Memory B cell (primary cell): ENCODE measurements around the gene CD209.
"Not testable (repeated sequence)": the region's sequence is repeated elsewhere in the genome, so short reads cannot be mapped to it uniquely, and the experiment has no call there.

ENCODE experiments used
- ATAC-seq: fragments of 150-1000 bp; cut with Tn5 transposase; 2 replicates; pipeline ENCODE4 v1.10.0; 2021; ENCODE audit warnings: low read depth, mild to moderate bottlenecking, moderate library complexity
- DNase-seq, 2 donors: peaks; one replicate each; pipeline ENCODE4 v3.0.0; 2022; ENCODE audit warnings: low spot score in 2 of 2
- H3K27ac Mint-ChIP-seq: one replicate; pipeline ENCODE4 v1.8.0; 2022; ENCODE audit warnings: mild to moderate bottlenecking, moderate library complexity, mixed read lengths
- H3K27me3 Mint-ChIP-seq: one replicate; pipeline ENCODE4 v1.8.0; 2022; ENCODE audit warnings: mixed read lengths
- H3K36me3 Mint-ChIP-seq: one replicate; pipeline ENCODE4 v1.8.0; 2022; ENCODE audit warnings: mild to moderate bottlenecking, mixed read lengths
- H3K4me1 Mint-ChIP-seq: one replicate; pipeline ENCODE4 v1.8.0; 2022; ENCODE audit warnings: mixed read lengths
- H3K4me3 Mint-ChIP-seq: one replicate; pipeline ENCODE4 v1.8.0; 2022; ENCODE audit warnings: mild to moderate bottlenecking, moderate library complexity, mixed read lengths
- H3K9me3 Mint-ChIP-seq: one replicate; pipeline ENCODE4 v1.8.0; 2022; ENCODE audit warnings: mixed read lengths

The CD209 gene

DNA sequence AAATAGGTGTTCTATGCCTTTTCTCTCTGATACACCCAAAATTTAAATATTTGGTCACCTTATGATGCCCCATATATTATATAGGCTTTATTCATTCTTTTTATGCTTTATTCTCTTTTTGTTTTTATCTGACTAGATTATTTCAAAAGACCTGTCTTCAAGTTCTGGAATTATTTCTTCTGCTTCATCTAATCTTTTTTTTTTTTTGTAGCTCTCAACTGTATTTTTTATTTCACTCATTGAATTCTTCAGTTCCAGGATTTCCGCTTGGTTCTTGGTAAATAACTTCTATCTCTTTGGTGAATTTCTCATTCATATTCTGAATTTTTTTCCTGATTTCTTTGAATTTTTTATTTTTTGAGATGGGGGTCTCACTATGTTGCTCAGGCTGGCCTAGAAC, 11.8 kb upstream of the CD209 start:
- H3K4me3 Mint-ChIP-seq: no peak overlapping the region
- DNase-seq (no peak), ATAC-seq (no peak)
- H3K27me3 Mint-ChIP-seq: peaks cover 12% of the 10 kb centered on the region
- peaks cover 8% of the 10 kb centered on the region for H3K36me3 Mint-ChIP-seq
- peaks cover 26% of the 10 kb centered on the region for H3K9me3 Mint-ChIP-seq
- H3K27ac Mint-ChIP-seq: no peak overlapping the region
- H3K4me1 Mint-ChIP-seq: peaks cover 6% of the 10 kb centered on the region

DNA sequence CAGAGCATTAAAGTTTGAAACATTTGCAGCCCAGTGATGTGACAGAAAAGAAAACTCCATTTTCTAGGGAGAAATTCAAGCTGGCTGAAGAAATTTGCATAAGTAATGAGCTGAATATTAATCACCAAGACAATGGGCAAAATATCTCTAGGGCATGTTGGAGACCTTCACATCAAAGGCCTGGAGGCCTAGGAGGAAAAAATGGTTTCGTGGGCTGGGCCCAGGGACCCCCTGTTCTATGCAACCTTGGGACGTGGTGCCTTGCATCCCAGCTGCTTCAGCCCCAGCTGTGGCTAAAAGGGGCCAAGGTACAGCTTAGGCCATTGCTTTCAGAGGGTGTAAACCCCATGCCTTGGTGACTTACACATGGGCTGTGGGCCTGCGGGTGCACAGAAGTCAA, 10.0 kb upstream of the CD209 start:
- H3K27me3 Mint-ChIP-seq: peaks cover 8% of the 10 kb centered on the region
- H3K27ac Mint-ChIP-seq: no peak overlapping the region
- ATAC-seq (no peak), DNase-seq (no peak)
- H3K36me3 Mint-ChIP-seq: peaks cover 9% of the 10 kb centered on the region
- H3K9me3 Mint-ChIP-seq: peaks cover 31% of the 10 kb centered on the region
- H3K4me3 Mint-ChIP-seq: no peak overlapping the region
- H3K4me1 Mint-ChIP-seq: peaks cover 5% of the 10 kb centered on the region

DNA sequence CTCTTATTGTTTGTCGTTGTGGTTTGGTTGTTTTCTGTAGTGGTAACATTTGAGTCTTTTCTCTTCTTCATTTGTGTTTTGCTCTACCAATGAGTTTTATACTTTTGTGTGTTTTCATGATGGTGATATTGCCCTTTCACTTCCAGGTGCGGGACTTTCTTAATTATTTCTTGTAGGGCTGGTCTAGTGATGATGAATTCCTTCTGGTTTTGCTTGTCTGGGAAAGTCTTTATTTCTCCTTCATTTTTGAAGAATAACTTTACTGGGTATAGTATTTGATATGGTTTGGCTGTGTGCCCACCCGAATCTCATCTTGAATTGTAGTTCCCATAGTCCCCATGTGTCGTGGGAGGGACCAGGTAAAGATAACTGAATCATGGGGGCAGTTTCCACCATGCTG, 8.9 kb upstream of the CD209 start:
- Mint-ChIP-seq H3K9me3 (peaks cover 33% of the 10 kb centered on the region), H3K27ac (no peak overlapping the region), H3K4me3 (no peak overlapping the region), H3K4me1 (peaks cover 8% of the 10 kb centered on the region), H3K27me3 (peaks cover 6% of the 10 kb centered on the region), H3K36me3 (peaks cover 9% of the 10 kb centered on the region)
- ATAC-seq (no peak), DNase-seq (no peak)

DNA sequence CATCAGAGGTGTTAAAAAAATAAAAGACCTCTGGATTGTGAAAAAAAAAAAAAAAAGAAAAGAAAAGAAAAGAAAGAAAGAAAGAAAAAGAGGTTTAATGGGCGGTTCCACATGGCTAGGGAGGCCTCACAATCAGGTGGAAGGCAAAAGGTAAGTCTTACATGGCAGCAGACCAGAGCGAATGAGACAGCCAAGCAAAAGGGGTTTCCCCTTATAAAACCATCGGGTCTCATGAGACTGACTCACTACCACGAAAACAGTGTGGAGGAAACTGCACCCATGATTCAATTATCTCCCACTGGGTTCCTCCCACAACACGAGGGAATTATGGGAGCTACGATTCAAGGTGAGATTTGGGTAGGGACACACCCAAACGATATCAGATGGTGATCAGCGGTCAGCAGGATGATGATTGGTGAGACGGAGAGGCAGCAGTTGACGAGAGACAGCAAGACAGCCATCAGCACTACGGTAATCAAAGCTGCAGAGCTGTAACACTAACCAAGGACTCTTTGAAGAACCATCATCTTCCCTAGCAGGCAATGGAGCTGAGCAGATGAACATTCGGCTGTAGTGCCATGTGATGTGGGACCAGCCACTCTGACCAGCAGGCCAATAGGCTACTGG, 3.9 kb upstream of the CD209 start:
- peak overlapping the region; percentile 70 for H3K4me3 Mint-ChIP-seq

DNA sequence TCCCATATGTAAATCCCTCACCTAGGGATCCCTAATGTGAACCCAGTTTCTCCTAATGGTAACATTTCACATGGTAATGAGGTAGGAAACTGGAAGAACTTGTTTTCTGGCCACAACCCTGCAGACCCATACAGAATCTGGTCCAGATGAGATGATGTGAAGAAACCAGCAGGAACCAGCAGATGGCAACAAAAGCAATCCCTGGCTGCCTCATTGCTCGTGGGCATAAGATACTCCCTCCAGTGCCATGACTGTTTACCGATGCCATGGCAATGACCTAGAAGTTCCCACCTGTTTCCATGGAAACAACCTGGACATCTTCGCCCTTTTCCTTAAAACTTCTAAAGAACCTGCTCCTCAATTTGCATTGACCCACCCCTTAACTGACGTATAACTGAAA, 1.4 kb upstream of the CD209 start:
- peaks cover 3% of the 10 kb centered on the region for H3K36me3 Mint-ChIP-seq
- DNase-seq (no peak), ATAC-seq (peak; percentile 6)
- H3K4me3 Mint-ChIP-seq: no peak overlapping the region
- peak overlapping the region; percentile 28 for H3K27ac Mint-ChIP-seq
- peaks cover 41% of the 10 kb centered on the region for H3K4me1 Mint-ChIP-seq
- H3K27me3 Mint-ChIP-seq: peaks cover 8% of the 10 kb centered on the region
- H3K9me3 Mint-ChIP-seq: peaks cover 10% of the 10 kb centered on the region

More for the DNA sequence above, 3.9 kb upstream of the CD209 start:
- DNase-seq (peak; percentile 50 to 69), ATAC-seq (peak; percentile 97)
- peaks cover 10% of the 10 kb centered on the region for H3K27me3 Mint-ChIP-seq
- H3K9me3 Mint-ChIP-seq: peaks cover 23% of the 10 kb centered on the region
- H3K27ac Mint-ChIP-seq: peak overlapping the region; percentile 81
- peaks cover 8% of the 10 kb centered on the region for H3K36me3 Mint-ChIP-seq
- peaks cover 28% of the 10 kb centered on the region for H3K4me1 Mint-ChIP-seq

DNA sequence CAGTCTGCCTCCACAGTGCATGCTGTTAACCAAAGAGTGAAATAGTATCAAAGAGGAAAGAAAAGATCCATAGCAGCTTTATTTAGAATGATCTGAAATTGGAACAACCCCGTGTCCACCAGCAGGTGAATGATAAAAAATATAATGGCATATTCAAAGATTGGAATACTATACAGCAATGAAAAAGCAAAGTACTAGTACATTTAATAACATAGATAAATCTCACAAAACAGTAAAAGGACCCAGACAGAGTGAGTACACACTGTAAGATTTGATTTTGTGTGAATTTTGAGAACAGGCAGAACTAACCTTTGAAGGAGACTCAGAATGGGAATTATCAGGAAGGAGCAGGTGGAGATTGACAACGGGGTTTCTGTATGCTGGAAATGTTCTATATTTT, 837 bp upstream of the CD209 start:
- peaks cover 44% of the 10 kb centered on the region for H3K4me1 Mint-ChIP-seq
- peaks cover 2% of the 10 kb centered on the region for H3K36me3 Mint-ChIP-seq
- H3K9me3 Mint-ChIP-seq: peaks cover 6% of the 10 kb centered on the region
- ATAC-seq (no peak), DNase-seq (no peak)
- H3K27me3 Mint-ChIP-seq: peaks cover 6% of the 10 kb centered on the region
- no peak overlapping the region for H3K4me3 Mint-ChIP-seq
- no peak overlapping the region for H3K27ac Mint-ChIP-seq

DNA sequence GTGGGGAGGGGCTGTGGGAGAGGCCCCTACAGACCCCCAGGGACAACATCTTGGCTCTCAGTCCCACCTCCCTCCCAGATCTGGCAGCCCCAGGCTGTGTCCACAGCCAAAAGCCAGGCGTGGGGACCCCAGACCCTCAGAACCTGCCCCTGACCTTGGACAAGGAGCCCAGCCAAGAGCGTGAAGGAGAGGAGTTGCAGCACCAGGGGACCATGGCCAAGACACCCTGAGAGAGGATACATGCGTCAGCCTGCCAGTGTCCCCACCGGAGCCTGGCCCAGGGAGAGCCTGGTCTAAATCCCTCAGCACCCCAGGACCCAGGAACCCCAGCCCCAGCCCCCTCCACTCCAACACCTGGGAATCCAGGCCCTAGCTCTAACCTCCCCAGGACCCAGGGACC, 1.0 kb downstream of the CD209 start:
- not testable (repeated sequence) for H3K9me3 Mint-ChIP-seq, DNase-seq

DNA sequence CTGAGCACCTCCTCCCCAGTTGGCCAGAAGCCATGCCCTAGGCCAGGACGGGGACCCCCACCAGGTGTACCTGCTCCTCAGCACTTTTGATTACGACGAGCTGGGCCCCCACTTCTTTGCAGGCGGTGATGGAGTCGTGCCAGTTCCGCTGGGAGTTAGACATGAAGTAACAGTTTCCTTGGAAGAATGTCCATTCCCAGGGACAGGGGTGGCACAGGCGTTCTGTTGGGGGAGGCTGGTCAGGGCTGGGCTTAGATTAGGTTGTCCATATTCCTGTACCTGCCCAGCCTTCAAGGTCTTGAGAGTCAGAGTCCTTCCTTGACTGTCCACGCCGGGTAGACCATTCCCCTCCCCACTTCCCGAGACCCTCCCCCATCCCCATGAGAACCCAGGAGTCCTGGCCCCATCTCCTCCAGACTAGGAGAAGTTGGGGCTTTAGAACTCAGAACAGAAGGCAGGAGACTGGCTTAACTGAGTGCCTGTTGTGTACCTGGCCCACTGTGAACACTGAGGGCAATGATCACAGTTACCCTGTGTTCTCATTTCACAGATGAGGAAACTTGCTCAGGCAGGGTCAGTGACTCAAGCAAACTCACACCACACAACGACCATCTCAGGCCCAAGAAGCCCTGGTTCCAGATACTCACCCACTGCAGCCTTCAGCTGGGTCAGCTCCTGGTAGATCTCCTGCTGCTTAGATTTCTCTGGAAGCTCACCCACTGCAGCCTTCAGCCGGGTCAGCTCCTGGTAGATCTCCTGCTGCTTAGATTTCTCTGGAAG, 2.3 kb downstream of the CD209 start:
- H3K27me3 Mint-ChIP-seq: peaks cover 5% of the 10 kb centered on the region
- H3K4me1 Mint-ChIP-seq: peaks cover 39% of the 10 kb centered on the region
- peaks cover 1% of the 10 kb centered on the region for H3K36me3 Mint-ChIP-seq
- no peak overlapping the region for H3K27ac Mint-ChIP-seq
- no peak for DNase-seq
- no peak overlapping the region for H3K4me3 Mint-ChIP-seq
- ATAC-seq: no peak
- peaks cover 3% of the 10 kb centered on the region for H3K9me3 Mint-ChIP-seq

More for the DNA sequence above, 1.0 kb downstream of the CD209 start:
- not testable (repeated sequence) for H3K27me3 Mint-ChIP-seq, ATAC-seq, H3K4me3 Mint-ChIP-seq, H3K36me3 Mint-ChIP-seq, H3K27ac Mint-ChIP-seq
- peaks cover 46% of the 10 kb centered on the region for H3K4me1 Mint-ChIP-seq

DNA sequence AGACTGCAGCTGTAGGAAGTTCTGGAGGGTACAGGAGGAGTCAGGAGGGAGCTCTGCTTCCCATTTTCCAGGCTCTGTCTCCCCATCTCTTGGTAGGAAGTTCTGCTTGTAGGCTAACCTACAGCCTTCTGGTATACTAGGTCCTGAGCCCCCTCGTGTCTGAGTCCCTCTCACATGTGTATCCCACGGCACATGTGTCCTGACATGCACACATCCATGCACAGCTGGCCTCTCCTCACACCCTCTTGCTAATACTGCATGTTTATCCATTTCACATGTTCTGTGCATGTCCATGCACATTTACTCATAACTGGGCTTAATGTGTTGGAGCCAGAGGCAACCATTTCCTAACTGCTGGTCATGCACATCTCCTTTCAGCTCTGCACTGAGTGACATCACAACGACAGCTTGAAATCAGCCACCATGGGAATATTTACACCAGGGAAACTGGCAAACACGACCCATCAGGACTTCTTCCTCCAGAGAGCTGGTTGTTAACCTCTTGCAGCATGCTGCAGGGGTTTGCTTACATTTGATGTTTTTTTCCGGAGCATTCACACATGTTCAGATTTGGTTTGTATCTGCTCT, 3.0 kb downstream of the CD209 start:
- H3K27ac Mint-ChIP-seq: no peak overlapping the region
- H3K4me3 Mint-ChIP-seq: no peak overlapping the region
- peaks cover 3% of the 10 kb centered on the region for H3K9me3 Mint-ChIP-seq
- peaks cover 1% of the 10 kb centered on the region for H3K36me3 Mint-ChIP-seq
- ATAC-seq: no peak
- H3K4me1 Mint-ChIP-seq: peaks cover 38% of the 10 kb centered on the region
- DNase-seq: no peak
- H3K27me3 Mint-ChIP-seq: peaks cover 5% of the 10 kb centered on the region

DNA sequence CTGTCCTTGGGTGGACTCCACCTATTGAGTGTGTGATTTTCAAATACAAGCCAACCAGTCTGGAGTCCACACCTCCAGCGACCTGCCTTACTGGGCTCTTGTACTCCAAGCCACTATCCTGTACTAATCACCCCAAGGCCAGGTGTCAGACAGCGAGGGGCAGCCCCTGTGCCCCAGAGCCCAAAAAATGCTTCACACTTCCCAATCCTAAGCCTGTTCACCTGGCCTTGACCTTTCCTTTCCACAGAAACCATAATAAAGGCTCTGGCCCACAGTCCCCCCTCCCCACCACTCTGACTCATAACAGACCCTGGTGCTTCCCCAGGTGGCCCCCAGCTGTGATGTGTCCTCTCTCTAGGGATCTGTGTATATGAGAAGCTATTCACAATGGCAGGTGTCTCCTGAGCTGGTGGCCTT, 3.9 kb downstream of the CD209 start:
- no peak for DNase-seq
- Mint-ChIP-seq H3K4me1 (peaks cover 38% of the 10 kb centered on the region), H3K27ac (no peak overlapping the region), H3K36me3 (peaks cover 1% of the 10 kb centered on the region), H3K9me3 (peaks cover 3% of the 10 kb centered on the region), H3K4me3 (no peak overlapping the region), H3K27me3 (peaks cover 5% of the 10 kb centered on the region)
- ATAC-seq: peak; percentile 84

DNA sequence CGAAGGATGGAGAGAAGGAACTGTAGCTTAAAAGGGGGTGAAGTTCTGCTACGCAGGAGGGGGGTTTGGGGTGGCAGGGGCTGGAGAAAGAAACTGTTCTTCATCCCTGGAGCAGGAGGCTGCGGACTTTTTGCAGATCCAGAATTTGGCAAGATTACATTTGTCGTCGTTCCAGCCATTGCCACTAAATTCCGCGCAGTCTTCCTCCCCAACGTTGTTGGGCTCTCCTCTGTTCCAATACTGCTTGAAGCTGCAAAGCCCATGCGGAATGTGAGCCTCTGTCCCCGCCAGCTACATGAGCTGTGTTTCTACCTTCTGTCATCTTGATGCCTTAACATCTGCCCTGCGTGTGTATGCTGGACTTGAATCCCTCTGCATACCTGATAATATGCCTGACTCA, 4.3 kb downstream of the CD209 start:
- no peak for DNase-seq
- H3K27ac Mint-ChIP-seq: no peak overlapping the region
- peaks cover 3% of the 10 kb centered on the region for H3K9me3 Mint-ChIP-seq
- no peak overlapping the region for H3K4me3 Mint-ChIP-seq
- H3K36me3 Mint-ChIP-seq: peaks cover 1% of the 10 kb centered on the region
- peaks cover 38% of the 10 kb centered on the region for H3K4me1 Mint-ChIP-seq
- peak; percentile 7 for ATAC-seq
- H3K27me3 Mint-ChIP-seq: peaks cover 4% of the 10 kb centered on the region

DNA sequence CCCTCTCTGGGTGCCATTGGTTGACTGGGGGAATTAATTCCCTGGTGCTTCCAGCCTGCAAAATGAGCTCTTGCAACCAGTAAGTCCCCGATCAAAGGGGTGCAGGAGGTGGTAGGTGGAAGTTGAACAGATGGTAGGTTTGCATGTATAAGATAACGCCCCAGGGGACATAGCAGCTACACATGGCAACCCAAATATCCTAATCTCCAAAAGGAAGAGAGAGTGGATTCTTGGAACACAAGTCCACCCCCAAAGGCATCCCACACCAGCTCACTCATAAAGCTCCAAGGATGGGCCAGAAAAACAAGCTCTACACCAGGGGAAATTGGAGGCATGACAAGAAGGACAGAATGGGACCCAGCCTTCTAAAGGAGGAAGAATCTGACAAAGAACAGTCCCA, 4.8 kb downstream of the CD209 start:
- Mint-ChIP-seq H3K27ac (no peak overlapping the region), H3K4me3 (no peak overlapping the region), H3K4me1 (peaks cover 36% of the 10 kb centered on the region), H3K9me3 (peaks cover 2% of the 10 kb centered on the region), H3K36me3 (no peaks in the 10 kb centered on the region), H3K27me3 (peaks cover 3% of the 10 kb centered on the region)
- DNase-seq (no peak), ATAC-seq (no peak)

DNA sequence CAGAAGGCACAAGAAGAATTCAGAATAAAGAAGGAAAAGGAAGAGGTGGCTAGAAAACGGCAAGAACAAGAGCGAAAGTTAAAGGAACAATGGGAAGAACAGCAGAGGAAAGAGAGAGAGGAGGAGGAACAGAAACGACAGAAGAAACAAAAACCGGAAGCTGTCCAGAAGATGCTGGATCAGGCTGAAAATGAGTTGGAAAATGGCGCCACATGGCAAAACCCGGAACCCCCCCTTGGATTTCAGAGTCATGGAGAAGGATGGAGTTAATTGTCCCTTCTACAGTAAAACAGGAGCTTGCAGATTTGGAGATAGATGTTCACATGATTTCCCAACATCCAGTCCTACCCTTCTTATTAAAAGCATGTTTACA, 6.7 kb downstream of the CD209 start:
- H3K27ac Mint-ChIP-seq: no peak overlapping the region
- peaks cover 3% of the 10 kb centered on the region for H3K36me3 Mint-ChIP-seq
- peaks cover 30% of the 10 kb centered on the region for H3K4me1 Mint-ChIP-seq
- ATAC-seq (no peak), DNase-seq (no peak)
- peaks cover 2% of the 10 kb centered on the region for H3K9me3 Mint-ChIP-seq
- peaks cover 5% of the 10 kb centered on the region for H3K27me3 Mint-ChIP-seq
- H3K4me3 Mint-ChIP-seq: no peak overlapping the region

DNA sequence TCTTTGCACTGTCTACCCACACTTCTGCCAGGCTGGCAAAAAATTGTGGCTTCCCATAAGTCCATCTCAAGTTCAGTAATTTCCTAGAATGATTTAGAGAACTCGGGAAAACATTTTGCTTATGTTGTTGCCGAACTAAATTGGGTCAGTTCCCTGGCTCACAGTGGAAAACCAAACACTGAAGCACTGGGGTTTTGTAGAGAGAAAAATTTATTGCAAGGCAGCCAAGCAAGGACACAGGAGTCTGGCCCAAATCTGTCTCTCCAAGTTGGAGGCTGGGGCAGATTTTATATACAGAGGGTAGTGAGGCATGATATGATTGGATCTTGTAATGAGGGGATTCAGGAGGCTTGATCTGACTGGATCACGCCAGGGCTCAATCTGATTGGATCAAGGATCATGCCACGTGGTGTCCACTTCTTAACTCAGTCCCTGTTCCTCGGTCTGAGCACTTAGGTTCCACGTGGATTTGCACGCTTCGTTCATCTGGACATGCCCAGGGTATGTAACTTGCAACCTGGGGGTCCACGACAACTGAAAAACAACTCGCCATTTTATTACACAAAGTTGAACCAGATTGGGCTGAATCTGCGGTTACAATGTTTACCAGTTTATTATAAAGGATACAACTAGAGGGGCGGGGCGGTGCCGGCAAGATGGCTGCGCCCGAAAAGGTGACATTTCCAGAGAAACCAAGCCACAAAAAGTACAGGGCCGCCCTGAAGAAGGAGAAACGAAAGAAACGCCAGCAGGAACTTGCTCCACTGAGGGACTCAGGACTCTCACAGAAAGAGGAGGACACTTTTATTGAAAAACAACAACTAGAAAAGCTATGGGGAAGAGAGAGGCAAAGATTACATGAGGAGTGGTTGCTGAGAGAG, 7.3 kb downstream of the CD209 start:
- H3K4me1 Mint-ChIP-seq: peaks cover 30% of the 10 kb centered on the region
- DNase-seq: no peak
- peaks cover 5% of the 10 kb centered on the region for H3K27me3 Mint-ChIP-seq
- H3K27ac Mint-ChIP-seq: no peak overlapping the region
- peaks cover 2% of the 10 kb centered on the region for H3K9me3 Mint-ChIP-seq
- no peak overlapping the region for H3K4me3 Mint-ChIP-seq
- H3K36me3 Mint-ChIP-seq: peaks cover 3% of the 10 kb centered on the region
- ATAC-seq: no peak
